Hepatocyte (in vitro differentiated cells): ENCODE measurements around the gene ATG10.

Source experiments
- EZH2 ChIP-seq: fragments of 200-600 bp; sonication (generic); IDR thresholded peaks from 2 replicates; pipeline ENCODE4 v1.6.1; 2016; ENCODE audit warnings: antibody characterized with exemption, mild to moderate bottlenecking, borderline replicate concordance
- EZH2phosphoT487 ChIP-seq: fragments of 200-600 bp; sonication (generic); IDR thresholded peaks from one replicate; pipeline ENCODE4 v1.6.1; 2018; ENCODE audit warnings: antibody characterized with exemption, mild to moderate bottlenecking, low read depth, moderate library complexity; ENCODE audit not compliant: unreplicated experiment, severe bottlenecking
- TF ChIP-seq, protein P1 (sequence below): fragments of 200-600 bp; sonication (generic); IDR thresholded peaks from 2 replicates; pipeline ENCODE4 v1.5.1; 2016; ENCODE audit warnings: antibody characterized with exemption, mild to moderate bottlenecking; ENCODE audit not compliant: poor library complexity

- TF ChIP-seq, protein P1, sequence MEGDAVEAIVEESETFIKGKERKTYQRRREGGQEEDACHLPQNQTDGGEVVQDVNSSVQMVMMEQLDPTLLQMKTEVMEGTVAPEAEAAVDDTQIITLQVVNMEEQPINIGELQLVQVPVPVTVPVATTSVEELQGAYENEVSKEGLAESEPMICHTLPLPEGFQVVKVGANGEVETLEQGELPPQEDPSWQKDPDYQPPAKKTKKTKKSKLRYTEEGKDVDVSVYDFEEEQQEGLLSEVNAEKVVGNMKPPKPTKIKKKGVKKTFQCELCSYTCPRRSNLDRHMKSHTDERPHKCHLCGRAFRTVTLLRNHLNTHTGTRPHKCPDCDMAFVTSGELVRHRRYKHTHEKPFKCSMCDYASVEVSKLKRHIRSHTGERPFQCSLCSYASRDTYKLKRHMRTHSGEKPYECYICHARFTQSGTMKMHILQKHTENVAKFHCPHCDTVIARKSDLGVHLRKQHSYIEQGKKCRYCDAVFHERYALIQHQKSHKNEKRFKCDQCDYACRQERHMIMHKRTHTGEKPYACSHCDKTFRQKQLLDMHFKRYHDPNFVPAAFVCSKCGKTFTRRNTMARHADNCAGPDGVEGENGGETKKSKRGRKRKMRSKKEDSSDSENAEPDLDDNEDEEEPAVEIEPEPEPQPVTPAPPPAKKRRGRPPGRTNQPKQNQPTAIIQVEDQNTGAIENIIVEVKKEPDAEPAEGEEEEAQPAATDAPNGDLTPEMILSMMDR: no peak
- no peak for TF ChIP-seq EZH2
- TF ChIP-seq EZH2phosphoT487: no peak
Measured at GRCh38 chr5:82208371-82208770, 236.5 kb downstream of the ATG10 start.
